Gastrocnemius medialis (tissue), 4 donors: Measurements from ENCODE around the gene MFSD11.
A peak's percentile ranks its signal among the peaks of the same experiment; 100 is the strongest.

Source experiments
- POLR2A ChIP-seq, 2 donors: fragments of 450-650 bp; IDR thresholded peaks; one replicate each; pipeline ENCODE4 v1.6.1; 2017; ENCODE audit warnings: antibody characterized with exemption in 2 of 2, mild to moderate bottlenecking in 2 of 2, moderate library complexity in 2 of 2
- TF ChIP-seq, protein P1 (sequence below), 5 experiments: fragments of 450-650 bp in 3 of 5; fragments of 200-600 bp in 2 of 5; sonication (generic) in 2 of 5; IDR thresholded peaks in 4 of 5; conservative IDR thresholded peaks in 1 of 5; 1 replicate in 4 of 5; 2 replicates in 1 of 5; pipeline ENCODE4 v1.5.1; 2016 to 2019; ENCODE audit warnings: antibody characterized with exemption in 5 of 5, mild to moderate bottlenecking in 3 of 5, moderate library complexity in 3 of 5

DNA sequence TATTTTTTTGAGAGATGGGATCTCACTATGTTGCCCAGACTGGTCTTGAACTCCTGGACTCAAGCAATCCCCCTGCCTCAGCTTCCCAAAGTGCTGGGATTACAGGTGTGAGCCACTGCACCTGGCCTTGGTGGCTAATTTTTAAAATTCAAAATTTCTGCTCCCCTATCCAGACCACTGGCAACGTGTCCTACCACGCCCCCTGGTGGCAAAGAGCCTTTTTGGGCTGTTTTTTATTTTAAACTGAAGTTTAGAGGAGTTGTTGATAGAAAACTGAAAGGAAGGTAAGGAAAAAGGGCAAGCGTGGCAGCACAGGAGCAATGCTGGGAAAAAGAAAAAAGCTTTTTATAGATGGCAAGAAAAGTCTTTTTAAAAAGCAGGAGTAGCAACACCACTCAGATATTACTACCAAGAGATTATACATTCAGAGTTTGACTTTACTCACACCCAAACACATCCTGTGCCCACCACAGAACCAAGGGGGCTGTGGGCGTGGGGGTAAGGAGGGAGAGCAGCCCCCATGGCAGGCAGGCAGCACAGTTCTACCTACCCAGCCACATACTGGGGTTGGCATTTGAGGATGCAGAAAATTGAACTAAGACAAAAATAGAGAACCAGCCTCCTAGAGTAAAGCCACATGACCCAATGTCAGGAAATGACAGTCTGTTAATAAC lies 23.0 kb upstream of the MFSD11 start:
- TF ChIP-seq POLR2A (IDR thresholded peaks at IDR 0.05) = no peak
- TF ChIP-seq, protein P1, sequence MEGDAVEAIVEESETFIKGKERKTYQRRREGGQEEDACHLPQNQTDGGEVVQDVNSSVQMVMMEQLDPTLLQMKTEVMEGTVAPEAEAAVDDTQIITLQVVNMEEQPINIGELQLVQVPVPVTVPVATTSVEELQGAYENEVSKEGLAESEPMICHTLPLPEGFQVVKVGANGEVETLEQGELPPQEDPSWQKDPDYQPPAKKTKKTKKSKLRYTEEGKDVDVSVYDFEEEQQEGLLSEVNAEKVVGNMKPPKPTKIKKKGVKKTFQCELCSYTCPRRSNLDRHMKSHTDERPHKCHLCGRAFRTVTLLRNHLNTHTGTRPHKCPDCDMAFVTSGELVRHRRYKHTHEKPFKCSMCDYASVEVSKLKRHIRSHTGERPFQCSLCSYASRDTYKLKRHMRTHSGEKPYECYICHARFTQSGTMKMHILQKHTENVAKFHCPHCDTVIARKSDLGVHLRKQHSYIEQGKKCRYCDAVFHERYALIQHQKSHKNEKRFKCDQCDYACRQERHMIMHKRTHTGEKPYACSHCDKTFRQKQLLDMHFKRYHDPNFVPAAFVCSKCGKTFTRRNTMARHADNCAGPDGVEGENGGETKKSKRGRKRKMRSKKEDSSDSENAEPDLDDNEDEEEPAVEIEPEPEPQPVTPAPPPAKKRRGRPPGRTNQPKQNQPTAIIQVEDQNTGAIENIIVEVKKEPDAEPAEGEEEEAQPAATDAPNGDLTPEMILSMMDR (IDR thresholded peaks at IDR 0.05 in 4 of 5, conservative IDR thresholded peaks at IDR 0.05 in 1 of 5) = peak; percentile 57 to 84 (median 81)
